HG03342 (cell line): ENCODE measurements around the gene CCL11.

Experiments
- ATAC-seq: cut with Tn5 transposase; IDR thresholded peaks from one replicate; pipeline ENCODE4 v1.9.1; 2021; ENCODE audit warnings: mild to moderate bottlenecking, moderate library complexity; ENCODE audit not compliant: unreplicated experiment

CCL11 gene

DNA sequence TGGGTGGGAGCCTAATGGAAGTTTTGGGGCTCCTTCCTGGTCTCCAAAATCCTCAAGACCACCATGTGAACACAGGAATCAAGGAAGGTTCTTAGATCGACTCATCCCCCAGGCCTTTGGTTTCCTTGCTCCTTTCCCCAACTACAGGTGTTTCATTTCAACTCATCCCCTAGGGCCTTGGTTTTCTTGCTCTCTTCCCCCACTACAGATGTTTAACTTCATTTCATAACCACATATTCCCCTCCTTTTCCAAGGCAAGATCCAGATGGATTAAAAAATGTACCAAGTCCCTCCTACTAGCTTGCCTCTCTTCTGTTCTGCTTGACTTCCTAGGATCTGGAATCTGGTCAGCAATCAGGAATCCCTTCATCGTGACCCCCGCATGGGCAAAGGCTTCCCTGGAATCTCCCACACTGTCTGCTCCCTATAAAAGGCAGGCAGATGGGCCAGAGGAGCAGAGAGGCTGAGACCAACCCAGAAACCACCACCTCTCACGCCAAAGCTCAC lies at the start of gene CCL11:
CCL11 (plus strand) TSS at position 457 of the 507 bp plus-strand sequence. CDS start 67 bp downstream, outside the sequence.
- no peak for ATAC-seq

DNA sequence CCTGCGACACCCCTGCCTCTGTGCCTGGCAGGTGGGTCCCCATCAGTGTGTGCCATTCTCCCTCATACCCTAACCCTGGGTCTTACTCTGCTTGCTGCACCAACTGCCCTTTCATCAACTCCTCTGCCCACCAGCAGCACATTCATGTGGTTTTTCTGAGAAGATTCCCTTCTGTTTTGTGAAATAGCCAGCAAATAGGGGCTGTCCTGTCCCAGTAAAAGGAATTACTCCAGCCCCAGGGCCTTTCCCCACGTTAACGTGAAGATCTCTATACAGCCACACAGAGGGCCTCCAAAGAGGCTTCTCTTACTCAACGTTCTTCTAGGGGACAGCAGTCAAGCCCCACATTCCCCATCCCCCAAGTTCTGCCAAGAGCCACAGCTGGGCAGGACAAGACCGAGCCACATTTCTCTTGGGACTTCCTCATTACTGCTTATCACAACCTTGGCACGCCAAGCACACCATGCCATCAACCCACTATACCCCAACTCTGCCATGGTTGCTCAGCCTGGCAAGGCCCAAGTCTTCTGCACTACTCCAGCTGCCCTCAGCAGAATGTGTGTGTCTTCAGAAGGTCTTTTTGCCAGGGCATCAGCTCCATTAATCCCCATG lies 49.2 kb upstream of the CCL11 start:
- ATAC-seq, result no peak

DNA sequence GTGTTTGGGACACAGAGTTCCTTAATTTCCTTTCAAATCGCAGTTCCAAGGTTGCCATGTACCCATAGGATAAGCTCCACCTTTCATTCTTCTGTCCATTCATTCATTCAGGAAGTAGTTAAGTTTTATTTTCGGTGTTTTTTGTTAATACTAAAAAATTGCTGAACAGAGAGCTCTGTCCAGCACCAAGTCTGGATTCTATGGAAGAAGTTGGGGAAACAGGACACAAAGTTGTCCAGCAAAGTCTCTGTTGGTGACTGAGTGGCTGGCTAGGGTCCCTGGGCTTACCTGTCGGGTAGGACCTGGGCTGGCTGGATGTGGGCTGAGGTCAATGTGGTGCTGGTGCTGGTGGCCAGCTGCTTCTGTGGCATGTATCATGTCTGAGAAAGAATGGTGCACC lies 48.1 kb upstream of the CCL11 start:
- no peak for ATAC-seq

DNA sequence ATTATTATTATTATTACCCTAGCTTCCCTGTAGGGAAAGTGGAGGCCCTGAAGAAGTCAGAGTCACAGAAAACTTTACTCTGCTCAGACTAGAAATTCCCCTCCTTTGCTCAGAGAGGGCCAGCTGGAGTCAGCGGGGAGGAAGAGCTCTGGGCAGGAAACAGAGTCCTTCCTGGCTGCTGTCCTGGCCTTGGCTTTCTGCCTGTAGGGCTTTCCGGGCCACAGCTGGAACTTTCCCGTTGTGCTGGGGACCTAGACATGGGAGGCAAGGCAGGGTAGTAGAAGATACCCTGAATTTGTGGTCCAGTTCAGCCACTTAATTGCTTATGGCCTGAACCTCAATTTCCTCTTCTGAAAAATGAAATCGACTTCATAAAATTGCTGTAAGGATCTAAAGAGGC lies 44.5 kb upstream of the CCL11 start:
- ATAC-seq, result no peak

DNA sequence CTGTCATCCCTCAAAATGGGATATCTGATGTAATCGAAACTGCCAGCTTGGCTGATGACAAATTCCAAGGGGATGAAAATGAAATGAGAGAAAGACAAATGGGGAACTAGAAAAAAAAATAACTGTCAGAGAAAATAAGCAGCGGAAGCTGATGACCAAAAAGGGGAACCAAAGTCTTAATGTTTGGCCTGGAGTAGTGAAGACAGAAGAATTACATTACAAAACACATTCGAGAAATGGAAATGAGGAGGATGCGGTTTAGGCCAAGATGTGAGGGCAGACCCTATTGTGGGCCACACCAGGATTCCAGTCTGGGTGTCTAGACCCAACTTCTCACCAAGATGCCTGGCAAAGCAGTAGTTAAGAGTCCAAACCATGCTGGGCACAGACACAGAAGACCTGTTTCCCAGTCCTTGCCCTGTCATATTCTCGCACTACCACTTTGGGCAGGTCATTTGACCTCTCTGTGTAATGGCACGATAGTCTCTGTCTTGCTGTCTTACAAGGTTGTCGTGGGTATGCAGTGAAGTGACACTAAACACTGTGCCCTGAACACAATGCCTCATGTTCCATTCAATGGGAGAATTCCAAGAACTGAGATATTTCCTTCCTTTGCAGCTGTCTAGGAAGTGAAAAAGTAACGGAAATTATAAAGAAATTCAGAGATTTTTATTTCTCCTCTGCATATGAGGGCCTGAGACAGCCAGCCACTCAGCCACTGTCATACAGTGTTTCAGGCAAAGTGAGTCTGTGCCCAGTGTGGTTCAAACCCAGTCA lies 42.8 kb upstream of the CCL11 start:
- ATAC-seq, result no peak

DNA sequence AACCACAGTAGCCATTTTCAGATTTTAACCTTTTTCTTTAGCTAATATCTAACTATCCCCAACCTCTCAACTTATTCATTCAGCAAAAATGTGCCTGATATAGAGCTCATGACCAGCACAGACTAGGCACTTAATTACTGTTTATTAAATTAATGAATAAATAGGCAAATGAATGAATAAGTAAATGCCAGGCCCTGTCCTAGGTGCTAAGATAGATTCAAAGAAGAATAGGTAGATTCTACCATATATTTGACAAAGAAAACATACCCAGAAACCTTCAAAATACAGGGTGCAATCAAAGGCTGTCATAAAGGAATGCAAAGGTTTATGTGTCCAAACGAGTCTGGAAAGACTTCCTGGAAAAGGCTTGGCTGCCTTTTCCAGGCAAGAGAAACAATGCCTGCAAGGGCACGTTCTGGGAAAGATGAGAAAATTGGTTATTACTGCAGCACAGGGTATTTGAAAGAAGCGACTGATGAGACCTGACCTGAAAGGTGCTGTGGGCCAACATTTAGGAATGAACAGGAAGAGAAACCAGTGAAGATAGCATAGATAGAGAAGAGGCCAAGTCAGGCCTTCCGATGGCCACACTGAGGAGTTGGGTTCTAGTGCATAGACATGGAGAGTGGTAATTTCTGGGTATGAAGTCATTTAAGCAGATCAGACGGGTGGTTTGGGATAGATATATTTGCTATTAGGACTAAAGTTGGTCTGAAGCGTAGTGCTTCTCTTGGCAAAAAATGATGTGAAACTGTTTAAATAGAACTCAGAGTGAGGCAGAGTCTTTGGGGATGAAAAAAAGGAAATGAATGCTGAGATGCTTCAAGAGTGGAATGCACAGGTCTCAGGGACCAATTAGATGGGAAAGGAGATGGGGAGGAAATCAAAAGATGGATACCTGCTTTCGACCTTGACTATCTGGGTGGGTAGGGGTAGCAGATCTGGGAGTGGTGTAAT lies 41.9 kb upstream of the CCL11 start:
- no peak for ATAC-seq

DNA sequence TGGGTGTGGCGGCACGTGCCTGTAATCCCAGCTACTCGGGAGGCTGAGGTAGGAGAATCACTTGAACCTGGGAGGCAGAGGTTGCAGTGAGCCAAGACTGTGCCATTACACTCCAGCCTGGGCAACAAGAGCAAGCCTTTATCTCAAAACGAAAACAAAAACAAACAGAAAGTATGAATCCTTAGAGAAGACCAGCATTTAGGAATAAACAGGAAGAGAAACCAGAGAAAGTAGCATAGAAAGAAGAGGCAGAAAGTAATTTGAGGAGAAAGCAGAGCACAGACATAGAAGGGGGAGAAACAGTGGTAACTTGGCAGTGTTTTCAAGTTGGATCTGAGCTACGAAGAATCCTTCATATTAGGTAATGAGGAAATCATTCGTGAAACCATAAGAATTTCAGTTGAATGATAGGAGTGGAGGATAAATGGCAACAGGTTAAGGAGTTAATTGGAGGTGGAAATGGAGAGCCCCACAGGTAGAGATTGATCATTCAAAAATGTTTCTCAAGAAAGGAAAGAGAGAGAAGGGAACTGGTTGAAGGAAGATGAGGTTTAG lies 40.1 kb upstream of the CCL11 start:
- no peak for ATAC-seq

DNA sequence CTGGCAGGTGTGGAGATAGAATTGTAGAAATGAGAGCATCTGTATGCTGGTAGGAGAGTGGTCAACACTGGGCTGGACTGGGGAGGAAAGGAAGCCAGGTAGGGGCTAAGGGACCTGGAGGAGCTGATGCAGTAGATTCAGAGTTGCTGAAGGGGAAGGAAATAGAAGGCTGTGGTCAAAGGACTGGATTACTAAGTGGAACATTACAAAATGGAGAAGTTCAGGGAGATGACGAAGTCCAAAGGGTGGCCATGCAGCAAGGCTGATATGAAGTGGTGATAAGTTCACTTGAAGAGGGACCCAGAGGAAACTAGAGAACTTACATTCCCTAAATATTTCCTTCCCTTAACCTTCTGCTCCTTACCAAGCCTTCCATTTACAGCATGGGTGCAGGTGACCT lies 39.1 kb upstream of the CCL11 start:
- no peak for ATAC-seq

DNA sequence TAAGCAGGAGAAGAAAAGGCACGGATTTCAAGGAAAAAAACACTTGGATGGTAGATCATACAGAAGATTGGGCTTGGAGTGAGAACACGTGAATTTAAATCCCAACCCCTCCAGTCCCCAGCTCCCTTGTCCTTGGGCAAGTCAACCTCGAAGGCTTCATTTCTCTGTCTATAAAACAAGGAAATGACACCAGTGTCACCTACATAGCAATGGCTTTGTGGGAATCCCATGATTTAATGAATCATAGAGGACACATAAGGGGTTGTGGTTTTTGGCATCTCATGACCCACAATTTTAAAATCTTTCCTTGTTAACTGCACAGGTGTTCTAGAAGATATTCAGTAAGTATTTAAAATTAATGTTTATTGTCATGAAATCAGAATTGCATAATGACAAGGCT lies 38.7 kb upstream of the CCL11 start:
- no peak for ATAC-seq

DNA sequence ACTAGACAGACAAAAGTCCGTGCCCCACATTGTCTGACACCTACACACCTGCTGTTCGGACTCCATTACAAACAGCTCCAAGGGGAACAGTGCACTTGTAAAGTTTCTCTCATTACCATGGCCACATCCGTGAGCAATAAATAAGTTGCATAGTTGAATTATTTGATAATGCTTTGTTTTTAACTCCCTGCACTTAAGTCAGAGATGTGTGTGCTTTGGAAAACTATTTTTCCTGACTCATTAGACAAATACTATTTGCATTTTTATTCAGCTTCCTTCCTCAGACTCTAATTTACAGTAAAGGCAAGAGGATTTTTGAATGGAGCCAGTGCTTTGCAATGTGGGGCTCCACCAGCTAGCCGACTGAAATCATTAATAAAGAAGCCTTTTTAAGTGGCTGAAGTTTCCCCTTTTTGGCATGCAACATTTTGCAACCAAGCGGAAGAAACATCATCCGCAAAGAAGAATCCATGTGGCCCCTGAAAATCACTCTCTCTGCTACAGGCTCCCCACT lies 37.0 kb upstream of the CCL11 start:
- ATAC-seq, result no peak

DNA sequence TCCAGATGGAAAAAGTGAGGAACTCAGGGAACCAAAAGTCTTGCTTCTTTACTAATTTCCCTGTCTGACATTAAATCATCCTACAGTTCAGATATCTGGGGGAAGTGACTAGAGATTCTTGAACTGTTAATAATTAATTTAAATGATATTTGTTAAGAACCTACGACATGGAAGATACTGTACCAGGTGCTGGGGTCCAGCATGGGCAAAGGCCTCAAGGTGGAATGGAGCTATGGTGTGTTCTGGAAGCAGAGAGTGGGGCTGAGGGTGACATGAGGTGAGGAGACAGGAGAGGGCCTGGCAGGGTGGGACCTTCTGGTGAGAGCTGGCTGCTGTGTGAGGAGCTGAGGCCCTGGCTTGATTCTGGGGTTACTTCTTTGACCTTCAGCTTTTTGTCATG lies 36.5 kb upstream of the CCL11 start:
- no peak for ATAC-seq

DNA sequence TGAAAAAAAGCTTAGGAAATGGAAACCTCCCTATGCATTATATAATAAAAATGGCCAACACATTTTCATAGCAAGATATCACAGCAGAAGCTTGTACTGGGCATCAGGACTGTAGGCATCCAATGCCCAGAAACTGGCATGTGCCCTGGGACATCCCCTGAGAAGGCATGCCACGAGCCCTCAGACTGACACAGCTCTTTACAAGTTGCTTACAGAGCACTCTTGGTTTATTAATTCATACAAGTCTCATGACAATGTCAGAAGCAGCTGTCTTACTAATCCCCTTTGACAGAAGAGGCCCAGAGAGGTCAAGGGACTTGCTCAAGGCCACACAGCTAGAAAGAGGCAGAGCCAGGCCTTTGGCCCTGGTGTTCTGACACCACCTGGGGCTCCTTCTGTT lies 36.1 kb upstream of the CCL11 start:
- ATAC-seq, result no peak

DNA sequence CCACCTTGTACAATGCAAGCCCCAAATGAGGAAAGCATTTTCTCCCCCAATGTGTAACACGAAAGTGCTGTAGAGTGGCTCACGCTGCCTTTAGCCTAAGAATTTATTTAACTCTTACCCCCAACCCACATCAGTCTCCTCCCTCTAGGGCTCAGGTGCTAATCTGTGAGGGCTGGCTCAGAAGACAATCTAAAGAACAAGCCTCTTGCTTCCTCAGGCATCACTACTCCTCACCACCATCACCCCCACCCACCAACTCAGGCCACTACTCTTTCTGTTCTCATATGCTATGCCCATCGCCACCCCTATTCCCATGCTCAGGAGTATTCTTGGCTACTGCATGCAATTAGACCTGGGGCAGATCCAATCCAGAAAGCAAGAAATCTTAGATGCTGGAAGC lies 34.4 kb upstream of the CCL11 start:
- no peak for ATAC-seq

DNA sequence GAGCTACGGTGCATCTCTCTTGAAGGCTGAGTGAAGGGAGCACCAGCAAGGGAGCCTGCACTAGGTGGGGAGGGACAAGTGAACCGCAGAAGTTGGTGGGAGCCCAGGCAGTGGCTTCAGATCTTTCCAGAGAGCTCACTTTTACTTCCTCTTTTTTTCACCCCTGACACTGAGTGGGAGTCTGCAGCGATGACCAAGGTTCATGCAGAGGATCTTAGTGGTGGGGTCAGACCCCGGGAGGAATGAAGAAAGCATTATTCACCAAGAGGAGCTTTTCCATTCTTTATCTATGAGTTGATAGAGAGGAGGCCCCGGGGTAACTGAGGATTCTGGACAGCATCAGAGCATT lies 33.5 kb upstream of the CCL11 start:
- ATAC-seq, result no peak

DNA sequence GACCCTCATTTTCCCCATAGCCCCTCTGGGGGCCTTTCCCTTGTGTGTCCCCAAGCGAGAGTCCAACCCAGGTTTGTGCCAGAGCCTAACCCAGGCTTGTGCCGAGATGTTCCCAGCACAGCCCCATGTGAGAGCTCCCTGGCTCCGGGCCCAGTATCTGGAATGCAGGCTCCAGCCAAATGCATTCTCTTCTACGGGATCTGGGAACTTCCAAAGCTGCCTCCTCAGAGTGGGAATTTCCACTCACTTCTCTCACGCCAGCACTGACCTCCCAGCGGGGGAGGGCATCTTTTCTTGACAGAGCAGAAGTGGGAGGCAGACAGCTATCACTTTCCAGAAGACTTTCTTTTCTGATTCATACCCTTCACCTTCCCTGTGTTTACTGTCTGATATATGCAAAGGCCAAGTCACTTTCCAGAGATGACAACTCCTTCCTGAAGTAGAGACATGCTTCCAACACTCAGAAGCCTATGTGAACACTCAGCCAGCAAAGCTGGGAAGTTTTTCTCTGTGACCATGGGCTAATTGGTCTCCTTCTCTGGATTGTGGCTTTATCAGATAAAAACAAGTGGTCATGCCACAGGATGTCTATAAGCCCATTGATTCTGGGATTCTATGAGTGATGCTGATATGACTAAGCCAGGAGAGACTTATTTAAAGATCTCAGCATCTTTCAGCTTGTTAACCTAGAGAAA lies 33.0 kb upstream of the CCL11 start:
- ATAC-seq, result no peak

DNA sequence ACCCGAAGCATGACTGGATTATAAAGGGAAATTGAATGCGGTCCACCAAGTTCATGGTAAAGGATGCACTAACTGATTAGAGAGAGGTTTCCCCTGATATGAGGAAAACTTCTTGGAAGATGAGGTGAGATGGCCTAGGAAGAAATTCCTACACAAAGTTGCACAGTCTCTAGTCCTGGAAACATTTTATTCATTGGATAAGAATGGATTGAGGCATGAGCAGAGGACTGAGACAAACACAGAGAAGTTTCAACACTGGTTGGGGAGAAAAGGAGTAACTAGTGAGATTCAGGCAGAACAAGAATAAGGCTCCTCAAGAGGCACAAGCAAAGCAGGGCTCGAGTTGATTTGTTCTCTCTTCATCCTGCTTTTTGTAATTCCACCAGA lies 32.4 kb upstream of the CCL11 start:
- no peak for ATAC-seq

DNA sequence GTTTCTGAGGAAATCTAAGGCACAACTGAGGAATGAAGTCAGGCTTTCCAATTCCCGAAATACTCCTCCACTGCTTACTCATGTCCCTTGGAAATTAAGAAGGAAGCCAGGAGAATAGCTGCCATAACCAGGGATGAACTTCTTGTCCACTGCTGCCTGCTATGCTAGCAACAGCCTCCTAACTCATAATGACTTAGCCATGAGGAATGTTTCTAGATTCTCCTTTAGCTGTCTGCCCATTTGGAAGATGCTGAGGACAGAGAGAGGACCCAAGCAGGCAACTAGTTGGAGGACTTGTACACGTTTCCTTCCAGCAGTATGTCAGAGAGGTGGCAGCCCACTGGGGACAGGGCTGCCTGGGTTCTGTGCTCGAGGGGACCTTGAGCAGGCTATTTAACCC lies 31.4 kb upstream of the CCL11 start:
- ATAC-seq, result no peak

DNA sequence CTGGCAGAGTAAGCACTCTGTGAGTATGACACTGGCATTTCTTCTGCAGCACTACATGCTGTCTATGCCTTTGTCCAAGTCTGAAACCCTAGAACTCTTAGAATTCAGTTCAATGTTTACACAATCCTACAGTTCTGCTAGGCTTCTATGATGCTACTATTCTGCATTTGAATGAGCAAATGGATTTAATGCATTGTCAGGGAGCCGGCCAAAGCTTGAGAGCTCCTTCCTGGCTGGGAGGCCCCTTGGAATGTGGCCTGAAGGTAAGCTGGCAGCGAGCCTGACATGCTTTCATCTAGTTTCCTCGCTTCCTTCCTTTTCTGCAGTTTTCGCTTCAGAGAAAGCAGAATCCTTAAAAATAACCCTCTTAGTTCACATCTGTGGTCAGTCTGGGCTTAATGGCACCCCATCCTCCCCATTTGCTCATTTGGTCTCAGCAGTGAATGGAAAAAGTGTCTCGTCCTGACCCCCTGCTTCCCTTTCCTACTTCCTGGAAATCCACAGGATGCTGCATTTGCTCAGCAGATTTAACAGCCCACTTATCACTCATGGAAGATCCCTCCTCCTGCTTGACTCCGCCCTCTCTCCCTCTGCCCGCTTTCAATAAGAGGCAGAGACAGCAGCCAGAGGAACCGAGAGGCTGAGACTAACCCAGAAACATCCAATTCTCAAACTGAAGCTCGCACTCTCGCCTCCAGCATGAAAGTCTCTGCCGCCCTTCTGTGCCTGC lies 30.7 kb upstream of the CCL11 start, which contains the start of gene CCL2:
CCL2 (plus strand) TSS at position 635 of the 730 bp plus-strand sequence; CDS start at position 700, 65 bp downstream.
- ATAC-seq, result no peak

DNA sequence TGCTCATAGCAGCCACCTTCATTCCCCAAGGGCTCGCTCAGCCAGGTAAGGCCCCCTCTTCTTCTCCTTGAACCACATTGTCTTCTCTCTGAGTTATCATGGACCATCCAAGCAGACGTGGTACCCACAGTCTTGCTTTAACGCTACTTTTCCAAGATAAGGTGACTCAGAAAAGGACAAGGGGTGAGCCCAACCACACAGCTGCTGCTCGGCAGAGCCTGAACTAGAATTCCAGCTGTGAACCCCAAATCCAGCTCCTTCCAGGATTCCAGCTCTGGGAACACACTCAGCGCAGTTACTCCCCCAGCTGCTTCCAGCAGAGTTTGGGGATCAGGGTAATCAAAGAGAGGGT lies 30.2 kb upstream of the CCL11 start:
- no peak for ATAC-seq

DNA sequence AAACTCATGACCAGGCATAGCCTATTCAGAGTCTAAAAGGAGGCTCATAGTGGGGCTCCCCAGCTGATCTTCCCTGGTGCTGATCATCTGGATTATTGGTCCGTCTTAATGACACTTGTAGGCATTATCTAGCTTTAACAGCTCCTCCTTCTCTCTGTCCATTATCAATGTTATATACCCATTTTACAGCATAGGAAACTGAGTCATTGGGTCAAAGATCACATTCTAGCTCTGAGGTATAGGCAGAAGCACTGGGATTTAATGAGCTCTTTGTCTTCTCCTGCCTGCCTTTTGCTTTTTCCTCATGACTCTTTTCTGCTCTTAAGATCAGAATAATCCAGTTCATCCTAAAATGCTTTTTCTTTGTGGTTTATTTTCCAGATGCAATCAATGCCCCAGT lies 29.7 kb upstream of the CCL11 start:
- ATAC-seq, result no peak
